HepG2 (cell line): ENCODE data around the gene ZNF117. TPM values are rescaled to one million over a fixed set of nuclear protein-coding genes. Genes with fewer than 3 reads are reported as not detected.

Experiments used
- AGO1 ChIP-seq: fragments of 200-400 bp; formaldehyde crosslinking; IDR thresholded peaks from 2 replicates; pipeline ENCODE4 v1.6.1; 2017; ENCODE audit warnings: mild to moderate bottlenecking, low read depth, low read length, moderate library complexity; ENCODE audit not compliant: poor library complexity, severe bottlenecking
- ATM ChIP-seq: fragments of 450-650 bp; IDR thresholded peaks from 2 replicates; pipeline ENCODE4 v1.7.1; 2017; ENCODE audit warnings: mild to moderate bottlenecking, borderline replicate concordance
- ETV6 ChIP-seq: sonication (generic); formaldehyde crosslinking; conservative IDR thresholded peaks from 2 replicates; pipeline ENCODE4 v1.4.0; 2020; ENCODE audit warnings: missing genetic modification reagents
- FOXA3 ChIP-seq: IDR thresholded peaks from 2 replicates; pipeline ENCODE4 v1.6.1; 2016; ENCODE audit warnings: missing genetic modification reagents, missing compliant biosample characterization
- HMG20A ChIP-seq: IDR thresholded peaks from 2 replicates; pipeline ENCODE4 v1.6.1; 2016; ENCODE audit warnings: borderline replicate concordance
- IKZF4 ChIP-seq: sonication (generic); formaldehyde crosslinking; IDR thresholded peaks from 2 replicates; pipeline ENCODE4 v1.5.1; 2020; ENCODE audit warnings: borderline replicate concordance, mild to moderate bottlenecking, low read depth, missing genetic modification reagents; ENCODE audit errors: not compliant biosample characterization
- JDP2 ChIP-seq: sonication (generic); formaldehyde crosslinking; IDR thresholded peaks from 2 replicates; pipeline ENCODE4 v1.8.1; 2022; ENCODE audit warnings: missing genetic modification reagents, borderline replicate concordance
- SMC3 ChIP-seq: IDR thresholded peaks from 2 replicates; pipeline ENCODE4 v1.6.1; 2011; ENCODE audit warnings: low read length, improper control_type of control experiment
- SNRNP70 ChIP-seq: fragments of 200-400 bp; formaldehyde crosslinking; IDR thresholded peaks from 2 replicates; pipeline ENCODE4 v1.6.1; 2017; ENCODE audit warnings: mild to moderate bottlenecking, low read depth, low read length, moderate library complexity
- SSRP1 ChIP-seq: IDR thresholded peaks from 2 replicates; pipeline ENCODE4 v1.6.1; 2016; ENCODE audit warnings: control low read depth
- ZNF225 ChIP-seq: sonication (generic); formaldehyde crosslinking; IDR thresholded peaks from 2 replicates; pipeline ENCODE4 v1.4.0; 2020; ENCODE audit warnings: mild to moderate bottlenecking, missing genetic modification reagents
- ZNF30 ChIP-seq: sonication (generic); formaldehyde crosslinking; IDR thresholded peaks from 2 replicates; pipeline ENCODE4 v1.5.0; 2020; ENCODE audit warnings: mild to moderate bottlenecking, missing genetic modification reagents
- ZNF335 ChIP-seq: sonication (generic); formaldehyde crosslinking; IDR thresholded peaks from 2 replicates; pipeline ENCODE4 v1.4.0; 2020; ENCODE audit warnings: missing genetic modification reagents
- ZNF337 ChIP-seq: sonication (generic); formaldehyde crosslinking; IDR thresholded peaks from 2 replicates; pipeline ENCODE4 v1.5.1; 2020; ENCODE audit warnings: missing genetic modification reagents, low read depth, mild to moderate bottlenecking, borderline replicate concordance
- ZNF367 ChIP-seq: sonication (generic); formaldehyde crosslinking; IDR thresholded peaks from 2 replicates; pipeline ENCODE4 v1.4.0; 2020; ENCODE audit warnings: missing genetic modification reagents, borderline replicate concordance
- ZNF441 ChIP-seq: sonication (generic); formaldehyde crosslinking; IDR thresholded peaks from 2 replicates; pipeline ENCODE4 v1.7.0; 2021; ENCODE audit warnings: missing genetic modification reagents, borderline replicate concordance
- polyA plus RNA-seq, 8 experiments: library from polyadenylated mRNA; depleted of rRNA in 3 of 8; stranded (reverse) in 7 of 8; unstranded in 1 of 8; fragments of >200 nt; fragmentation: Illumina TruSeq in 4 of 8; extraction: Trizol in 4 of 8; gene quantifications; 2 replicates each; pipeline versions ENCODE4 v1.2.1 to v1.2.3, GENCODE V29; 2011 to 2016; ENCODE audit warnings: low read depth in 4 of 8, missing spikeins in 1 of 8, mixed read lengths in 1 of 8; ENCODE audit not compliant: insufficient read depth in 1 of 8
- total RNA-seq, 5 experiments: library from RNA; depleted of rRNA; stranded (reverse); fragments of >200 nt; fragmentation: Illumina TruSeq; extraction: Trizol; gene quantifications; 2 replicates each; pipeline ENCODE4 v1.2.3, GENCODE V29; 2016; ENCODE audit warnings: low read depth in 1 of 5
- TF ChIP-seq, protein P1 (sequence below): IDR thresholded peaks from 2 replicates; pipeline ENCODE4 v1.6.1; 2016; ENCODE audit warnings: missing compliant biosample characterization, missing genetic modification reagents, borderline replicate concordance
- TF ChIP-seq, protein P2 (sequence below): sonication (generic); formaldehyde crosslinking; IDR thresholded peaks from 2 replicates; pipeline ENCODE4 v1.5.1; 2020; ENCODE audit warnings: mild to moderate bottlenecking, missing genetic modification reagents, moderate library complexity
- TF ChIP-seq, protein P3 (sequence below): sonication (generic); formaldehyde crosslinking; IDR thresholded peaks from 2 replicates; pipeline ENCODE4 v1.4.0; 2020; ENCODE audit warnings: mild to moderate bottlenecking, missing genetic modification reagents, borderline replicate concordance
- TF ChIP-seq, protein P4 (sequence below): sonication (generic); formaldehyde crosslinking; IDR thresholded peaks from 2 replicates; pipeline ENCODE4 v1.4.0; 2020; ENCODE audit warnings: missing genetic modification reagents; ENCODE audit errors: not compliant biosample characterization
- TF ChIP-seq, protein P5 (sequence below): sonication (generic); formaldehyde crosslinking; IDR thresholded peaks from 2 replicates; pipeline ENCODE4 v1.4.0; 2020; ENCODE audit warnings: mild to moderate bottlenecking, missing genetic modification reagents

Gene ZNF117
- total and polyA plus RNA-seq, 2 of the 13 experiments (the other 11 are each of a cell fraction or from before 2014, with no cell fraction given) = 6.6 to 20.0 TPM

DNA sequence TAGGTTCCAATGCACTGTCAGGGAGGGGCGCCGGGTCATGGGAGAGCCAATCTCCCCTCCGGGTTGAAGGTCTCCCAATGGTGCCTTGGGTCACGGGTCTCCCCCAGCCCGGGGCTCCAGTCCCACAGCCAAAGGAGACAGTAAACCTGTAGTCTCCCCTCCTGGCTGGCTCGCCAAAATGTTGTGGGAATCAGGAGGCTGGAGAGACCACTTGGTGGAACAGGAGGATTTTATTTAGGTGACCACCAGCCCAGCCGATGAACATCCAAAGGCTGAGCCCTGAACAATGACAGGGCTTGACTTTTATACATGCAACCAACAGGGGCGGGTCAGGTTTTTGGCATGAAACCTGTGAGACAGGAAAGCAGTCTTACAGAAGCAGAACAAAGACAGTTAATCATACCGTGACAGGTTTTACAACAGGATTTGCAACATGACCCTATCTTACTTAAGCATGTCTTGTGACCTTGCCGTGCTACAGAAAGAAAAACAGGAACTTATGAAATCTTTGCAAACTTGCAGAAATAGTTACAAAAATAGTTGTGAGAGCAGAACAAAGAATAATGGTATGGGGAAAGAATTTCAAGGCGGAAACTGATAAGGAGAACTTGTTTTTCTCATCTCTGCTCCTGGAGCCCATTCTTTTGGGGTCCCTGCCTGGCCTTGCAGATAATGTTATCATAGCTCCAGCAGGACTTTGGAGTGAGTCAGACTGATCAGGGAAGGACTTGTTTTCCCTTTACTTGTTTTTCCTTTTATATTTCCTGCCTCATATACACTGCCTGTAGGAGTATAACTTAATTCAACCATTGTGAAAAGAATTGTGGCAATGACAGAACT, 8.5 kb upstream of the ZNF117 start (continued):
- peak; percentile 90 for TF ChIP-seq HMG20A
- peak; percentile 26; the same call in 1 of the 2 replicates for TF ChIP-seq SSRP1 (CRISPR knock-in tag)
- no peak for TF ChIP-seq AGO1
- TF ChIP-seq SNRNP70 = no peak
- TF ChIP-seq, protein P1, sequence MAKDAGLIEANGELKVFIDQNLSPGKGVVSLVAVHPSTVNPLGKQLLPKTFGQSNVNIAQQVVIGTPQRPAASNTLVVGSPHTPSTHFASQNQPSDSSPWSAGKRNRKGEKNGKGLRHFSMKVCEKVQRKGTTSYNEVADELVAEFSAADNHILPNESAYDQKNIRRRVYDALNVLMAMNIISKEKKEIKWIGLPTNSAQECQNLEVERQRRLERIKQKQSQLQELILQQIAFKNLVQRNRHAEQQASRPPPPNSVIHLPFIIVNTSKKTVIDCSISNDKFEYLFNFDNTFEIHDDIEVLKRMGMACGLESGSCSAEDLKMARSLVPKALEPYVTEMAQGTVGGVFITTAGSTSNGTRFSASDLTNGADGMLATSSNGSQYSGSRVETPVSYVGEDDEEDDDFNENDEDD (CRISPR knock-in tag) = no peak
- TF ChIP-seq, protein P2, sequence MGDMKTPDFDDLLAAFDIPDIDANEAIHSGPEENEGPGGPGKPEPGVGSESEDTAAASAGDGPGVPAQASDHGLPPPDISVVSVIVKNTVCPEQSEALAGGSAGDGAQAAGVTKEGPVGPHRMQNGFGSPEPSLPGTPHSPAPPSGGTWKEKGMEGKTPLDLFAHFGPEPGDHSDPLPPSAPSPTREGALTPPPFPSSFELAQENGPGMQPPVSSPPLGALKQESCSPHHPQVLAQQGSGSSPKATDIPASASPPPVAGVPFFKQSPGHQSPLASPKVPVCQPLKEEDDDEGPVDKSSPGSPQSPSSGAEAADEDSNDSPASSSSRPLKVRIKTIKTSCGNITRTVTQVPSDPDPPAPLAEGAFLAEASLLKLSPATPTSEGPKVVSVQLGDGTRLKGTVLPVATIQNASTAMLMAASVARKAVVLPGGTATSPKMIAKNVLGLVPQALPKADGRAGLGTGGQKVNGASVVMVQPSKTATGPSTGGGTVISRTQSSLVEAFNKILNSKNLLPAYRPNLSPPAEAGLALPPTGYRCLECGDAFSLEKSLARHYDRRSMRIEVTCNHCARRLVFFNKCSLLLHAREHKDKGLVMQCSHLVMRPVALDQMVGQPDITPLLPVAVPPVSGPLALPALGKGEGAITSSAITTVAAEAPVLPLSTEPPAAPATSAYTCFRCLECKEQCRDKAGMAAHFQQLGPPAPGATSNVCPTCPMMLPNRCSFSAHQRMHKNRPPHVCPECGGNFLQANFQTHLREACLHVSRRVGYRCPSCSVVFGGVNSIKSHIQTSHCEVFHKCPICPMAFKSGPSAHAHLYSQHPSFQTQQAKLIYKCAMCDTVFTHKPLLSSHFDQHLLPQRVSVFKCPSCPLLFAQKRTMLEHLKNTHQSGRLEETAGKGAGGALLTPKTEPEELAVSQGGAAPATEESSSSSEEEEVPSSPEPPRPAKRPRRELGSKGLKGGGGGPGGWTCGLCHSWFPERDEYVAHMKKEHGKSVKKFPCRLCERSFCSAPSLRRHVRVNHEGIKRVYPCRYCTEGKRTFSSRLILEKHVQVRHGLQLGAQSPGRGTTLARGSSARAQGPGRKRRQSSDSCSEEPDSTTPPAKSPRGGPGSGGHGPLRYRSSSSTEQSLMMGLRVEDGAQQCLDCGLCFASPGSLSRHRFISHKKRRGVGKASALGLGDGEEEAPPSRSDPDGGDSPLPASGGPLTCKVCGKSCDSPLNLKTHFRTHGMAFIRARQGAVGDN (CRISPR knock-in tag) = peak; percentile 89
- no peak for TF ChIP-seq ZNF441
- TF ChIP-seq JDP2 = no peak
- no peak for TF ChIP-seq IKZF4 (CRISPR knock-in tag)
- TF ChIP-seq ATM = no peak
- no peak for TF ChIP-seq ETV6
- no peak for TF ChIP-seq ZNF30 (CRISPR knock-in tag)
- no peak for TF ChIP-seq ZNF335
- 0 out of 2 replicates have a peak, but pooled peaks have one; percentile 30 for TF ChIP-seq ZNF225
- no peak for TF ChIP-seq SMC3
- TF ChIP-seq, protein P3, sequence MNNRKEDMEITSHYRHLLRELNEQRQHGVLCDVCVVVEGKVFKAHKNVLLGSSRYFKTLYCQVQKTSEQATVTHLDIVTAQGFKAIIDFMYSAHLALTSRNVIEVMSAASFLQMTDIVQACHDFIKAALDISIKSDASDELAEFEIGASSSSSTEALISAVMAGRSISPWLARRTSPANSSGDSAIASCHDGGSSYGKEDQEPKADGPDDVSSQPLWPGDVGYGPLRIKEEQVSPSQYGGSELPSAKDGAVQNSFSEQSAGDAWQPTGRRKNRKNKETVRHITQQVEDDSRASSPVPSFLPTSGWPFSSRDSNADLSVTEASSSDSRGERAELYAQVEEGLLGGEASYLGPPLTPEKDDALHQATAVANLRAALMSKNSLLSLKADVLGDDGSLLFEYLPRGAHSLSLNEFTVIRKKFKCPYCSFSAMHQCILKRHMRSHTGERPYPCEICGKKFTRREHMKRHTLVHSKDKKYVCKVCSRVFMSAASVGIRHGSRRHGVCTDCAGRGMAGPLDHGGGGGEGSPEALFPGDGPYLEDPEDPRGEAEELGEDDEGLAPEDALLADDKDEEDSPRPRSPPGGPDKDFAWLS (CRISPR knock-in tag) = no peak
- no peak for TF ChIP-seq ZNF337 (CRISPR knock-in tag)
- no peak for TF ChIP-seq ZNF367 (CRISPR knock-in tag)
- TF ChIP-seq, protein P4, sequence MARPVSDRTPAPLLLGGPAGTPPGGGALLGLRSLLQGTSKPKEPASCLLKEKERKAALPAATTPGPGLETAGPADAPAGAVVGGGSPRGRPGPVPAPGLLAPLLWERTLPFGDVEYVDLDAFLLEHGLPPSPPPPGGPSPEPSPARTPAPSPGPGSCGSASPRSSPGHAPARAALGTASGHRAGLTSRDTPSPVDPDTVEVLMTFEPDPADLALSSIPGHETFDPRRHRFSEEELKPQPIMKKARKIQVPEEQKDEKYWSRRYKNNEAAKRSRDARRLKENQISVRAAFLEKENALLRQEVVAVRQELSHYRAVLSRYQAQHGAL = no peak
- TF ChIP-seq, protein P5, sequence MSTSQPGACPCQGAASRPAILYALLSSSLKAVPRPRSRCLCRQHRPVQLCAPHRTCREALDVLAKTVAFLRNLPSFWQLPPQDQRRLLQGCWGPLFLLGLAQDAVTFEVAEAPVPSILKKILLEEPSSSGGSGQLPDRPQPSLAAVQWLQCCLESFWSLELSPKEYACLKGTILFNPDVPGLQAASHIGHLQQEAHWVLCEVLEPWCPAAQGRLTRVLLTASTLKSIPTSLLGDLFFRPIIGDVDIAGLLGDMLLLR (CRISPR knock-in tag) = no peak
- TF ChIP-seq FOXA3 (CRISPR knock-in tag) = peak; percentile 95
